Measurements from ENCODE around the gene SNRPD3.
"Not testable (repeated sequence)": the region's sequence is repeated elsewhere in the genome, so short reads cannot be mapped to it uniquely, and the experiment has no call there.

The SNRPD3 gene

GRCh38 chr22:24535348-24535747 lies 20.5 kb upstream of the SNRPD3 start:
- no peak for DNase-seq

GRCh38 chr22:24536089-24536488 lies 19.7 kb upstream of the SNRPD3 start:
- DNase-seq = no peak

- DNase-seq = no peak
These were observed 15.3 kb upstream of the SNRPD3 start for GRCh38 chr22:24540470-24540869.

- no peak for DNase-seq
These were observed 13.9 kb upstream of the SNRPD3 start for GRCh38 chr22:24541681-24542515.

- DNase-seq = no peak
These were observed 13.2 kb upstream of the SNRPD3 start for GRCh38 chr22:24542641-24543040.

GRCh38 chr22:24543185-24543601 lies 12.6 kb upstream of the SNRPD3 start:
- DNase-seq = no peak

GRCh38 chr22:24543679-24544243 lies 12.0 kb upstream of the SNRPD3 start:
- DNase-seq = no peak

GRCh38 chr22:24548812-24549211 lies 7.0 kb upstream of the SNRPD3 start:
- DNase-seq = no peak

- DNase-seq = no peak
These were observed 5.5 kb upstream of the SNRPD3 start for GRCh38 chr22:24550028-24550901.

- DNase-seq = no peak
These were observed 4.8 kb upstream of the SNRPD3 start for GRCh38 chr22:24550902-24551435.

GRCh38 chr22:24552503-24553286 lies 3.1 kb upstream of the SNRPD3 start:
- not testable (repeated sequence) for DNase-seq

GRCh38 chr22:24553597-24554312 lies 2.0 kb upstream of the SNRPD3 start:
- DNase-seq = peak in 1 of 2 experiments; percentile 7

GRCh38 chr22:24554313-24555164 lies 1.3 kb upstream of the SNRPD3 start, which contains the start of gene GUCD1:
GUCD1 (minus strand) TSS chr22:24555138; CDS start chr22:24554991, 147 bp downstream.
- DNase-seq = peak; percentile 28 to 41

GRCh38 chr22:24559471-24559870 lies 3.7 kb downstream of the SNRPD3 start:
- DNase-seq = no peak

- DNase-seq = no peak
These were observed 7.4 kb downstream of the SNRPD3 start for GRCh38 chr22:24563246-24563645.

- no peak for DNase-seq
These were observed 8.7 kb downstream of the SNRPD3 start for GRCh38 chr22:24564376-24565058.

- no peak for DNase-seq
These were observed 9.3 kb downstream of the SNRPD3 start for GRCh38 chr22:24565077-24565476.

GRCh38 chr22:24566899-24567511 lies 11.2 kb downstream of the SNRPD3 start:
- no peak for DNase-seq

- DNase-seq = no peak
These were observed 11.9 kb downstream of the SNRPD3 start for GRCh38 chr22:24567668-24568067.
